Choroid plexus epithelial cell (primary cell): Measurements from ENCODE around the gene MKKS.
A peak's percentile ranks its signal among the peaks of the same experiment; 100 is the strongest.

ENCODE experiments used
- DNase-seq: peaks from one replicate; pipeline ENCODE4 v3.0.0-alpha.2; 2010; ENCODE audit warnings: low read depth
- H3K4me3 ChIP-seq: 2 replicates; pipeline ENCODE4 v1.5.1; 2011; ENCODE audit warnings: low read depth, mild to moderate bottlenecking, control low read depth, low read length, moderate library complexity
- TF ChIP-seq, protein P1 (sequence below): conservative IDR thresholded peaks from 2 replicates; pipeline ENCODE4 v1.5.1; 2011; ENCODE audit warnings: low read depth, mild to moderate bottlenecking, control low read depth, inconsistent platforms, low read length, moderate library complexity

The MKKS gene

DNA sequence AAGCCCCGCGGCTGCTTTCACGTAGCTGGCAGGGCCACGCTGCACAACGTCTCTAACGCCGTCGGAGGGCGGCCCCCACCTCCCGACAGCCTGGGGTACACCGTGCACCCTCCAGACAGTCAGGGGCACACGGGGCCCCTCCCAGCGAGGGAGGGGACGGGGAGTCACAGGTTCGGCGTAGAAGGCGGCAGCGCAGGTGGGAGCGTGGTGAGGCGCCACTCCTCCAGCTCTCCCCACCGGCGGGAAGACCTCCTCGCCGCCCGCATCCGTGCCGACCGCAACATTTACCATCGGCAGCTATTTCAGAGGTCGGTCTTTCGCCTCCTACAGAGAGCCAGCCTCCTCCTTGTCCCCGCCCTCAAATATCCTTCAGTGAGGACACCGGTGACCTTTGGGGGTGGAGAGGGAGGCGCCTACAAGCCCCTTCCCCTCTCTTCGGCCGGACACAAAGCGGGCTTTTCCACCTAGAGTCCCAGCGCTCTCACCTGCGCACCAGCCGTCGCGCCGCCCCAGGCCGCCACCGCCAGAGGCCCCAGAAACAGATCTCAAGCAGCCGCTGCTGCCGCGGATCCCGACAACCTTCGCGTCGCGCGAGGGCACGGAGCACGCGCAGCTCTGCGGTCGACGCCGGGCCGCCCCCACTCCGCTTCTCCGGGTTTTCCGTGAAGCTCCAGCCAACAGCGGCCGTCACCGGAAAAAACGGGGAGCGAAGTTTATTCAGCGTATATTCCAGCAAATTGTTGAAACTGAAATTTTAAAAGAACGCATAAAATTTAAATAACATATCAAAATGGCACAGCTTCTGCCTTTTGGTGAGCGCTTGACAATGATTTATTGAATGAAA is at the start of gene MKKS:
MKKS (minus strand) TSS at position 600 of the 844 bp plus-strand sequence. CDS start 20,708 bp downstream, outside the sequence.
- DNase-seq: peak; percentile 95
- TF ChIP-seq, protein P1, sequence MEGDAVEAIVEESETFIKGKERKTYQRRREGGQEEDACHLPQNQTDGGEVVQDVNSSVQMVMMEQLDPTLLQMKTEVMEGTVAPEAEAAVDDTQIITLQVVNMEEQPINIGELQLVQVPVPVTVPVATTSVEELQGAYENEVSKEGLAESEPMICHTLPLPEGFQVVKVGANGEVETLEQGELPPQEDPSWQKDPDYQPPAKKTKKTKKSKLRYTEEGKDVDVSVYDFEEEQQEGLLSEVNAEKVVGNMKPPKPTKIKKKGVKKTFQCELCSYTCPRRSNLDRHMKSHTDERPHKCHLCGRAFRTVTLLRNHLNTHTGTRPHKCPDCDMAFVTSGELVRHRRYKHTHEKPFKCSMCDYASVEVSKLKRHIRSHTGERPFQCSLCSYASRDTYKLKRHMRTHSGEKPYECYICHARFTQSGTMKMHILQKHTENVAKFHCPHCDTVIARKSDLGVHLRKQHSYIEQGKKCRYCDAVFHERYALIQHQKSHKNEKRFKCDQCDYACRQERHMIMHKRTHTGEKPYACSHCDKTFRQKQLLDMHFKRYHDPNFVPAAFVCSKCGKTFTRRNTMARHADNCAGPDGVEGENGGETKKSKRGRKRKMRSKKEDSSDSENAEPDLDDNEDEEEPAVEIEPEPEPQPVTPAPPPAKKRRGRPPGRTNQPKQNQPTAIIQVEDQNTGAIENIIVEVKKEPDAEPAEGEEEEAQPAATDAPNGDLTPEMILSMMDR: peak; percentile 13
- H3K4me3 ChIP-seq: peak within 1 kb of the TSS; percentile 85

DNA sequence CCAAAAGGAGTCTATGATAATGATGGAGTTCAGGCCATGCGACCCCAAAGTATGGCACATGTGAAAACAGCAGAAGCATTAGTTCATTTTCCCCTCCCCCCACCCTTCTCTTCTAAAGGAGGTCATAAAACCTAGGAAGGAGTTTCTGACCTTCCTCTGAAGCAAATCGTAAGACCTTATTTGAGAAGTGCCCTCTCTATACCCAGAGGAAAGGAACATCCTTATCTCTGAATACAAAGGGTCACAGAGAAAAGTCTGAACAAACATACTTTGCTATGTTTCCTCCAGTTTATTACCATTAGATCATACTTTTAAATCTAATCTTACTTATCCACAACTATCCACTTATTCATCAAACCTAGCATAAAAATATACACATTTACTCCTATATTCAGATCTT is 49.7 kb upstream of the MKKS start:
- H3K4me3 ChIP-seq: no peak overlapping the region
- DNase-seq: no peak
- TF ChIP-seq, protein P1: no peak

DNA sequence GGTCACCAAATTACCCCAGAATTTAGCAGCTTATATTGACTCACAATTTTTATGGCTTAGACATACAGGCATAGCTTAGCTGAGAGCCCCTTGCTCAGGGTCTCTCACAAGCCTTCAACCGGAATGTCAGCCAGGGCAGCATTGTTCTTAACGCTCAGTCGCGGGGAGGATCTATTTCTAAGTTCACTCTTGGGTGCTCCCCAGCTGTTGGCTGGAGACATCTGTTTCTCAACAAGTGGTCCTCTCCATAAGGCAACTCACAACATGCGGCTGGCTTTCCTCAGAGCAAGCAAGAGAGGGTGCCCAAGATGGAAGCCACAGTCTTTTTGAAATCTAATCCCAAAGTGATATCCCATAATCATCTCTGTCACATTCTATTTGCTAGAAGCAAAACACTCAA is 47.7 kb upstream of the MKKS start:
- DNase-seq: no peak
- TF ChIP-seq, protein P1: no peak
- no peak overlapping the region for H3K4me3 ChIP-seq

DNA sequence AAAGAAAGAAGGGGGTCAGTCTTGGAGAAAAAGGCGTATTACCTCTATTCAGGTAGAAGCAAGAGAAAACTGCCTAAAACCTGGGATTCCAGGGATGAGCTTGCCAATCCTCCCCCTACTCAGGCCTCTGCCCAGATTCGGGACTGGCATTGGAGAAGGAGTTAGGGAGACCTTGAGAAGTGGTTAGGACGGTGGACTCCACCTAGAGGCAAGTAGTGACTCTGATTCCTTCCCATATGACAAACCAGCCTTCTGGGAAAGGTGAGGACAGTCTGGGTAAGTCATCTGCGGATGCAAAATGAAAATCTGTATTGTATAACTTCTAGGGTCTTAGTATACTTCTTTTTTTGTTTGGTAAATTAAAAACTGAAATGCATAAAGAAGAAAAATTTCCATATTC is 44.9 kb upstream of the MKKS start:
- DNase-seq: no peak
- TF ChIP-seq, protein P1: peak; percentile 6
- H3K4me3 ChIP-seq: no peak overlapping the region

DNA sequence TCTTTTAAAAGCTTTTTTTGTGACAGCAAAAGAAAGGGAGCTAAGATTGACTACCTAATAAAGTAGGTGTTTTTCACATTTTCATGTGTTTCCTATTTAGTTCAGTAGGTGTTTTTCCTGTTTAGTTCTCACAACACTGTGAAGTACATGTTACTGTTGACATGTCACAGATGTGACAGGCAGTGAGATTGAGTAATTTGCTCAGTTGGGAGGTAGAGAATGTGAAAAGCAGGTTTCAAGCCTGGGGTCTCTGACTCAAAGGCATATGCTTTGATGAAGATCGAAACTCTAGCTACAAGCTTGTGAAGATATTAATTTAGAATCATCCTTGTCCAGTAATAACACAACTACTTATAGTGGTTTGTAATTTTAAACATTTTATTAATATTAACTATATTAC is 44.2 kb upstream of the MKKS start:
- no peak for DNase-seq
- no peak overlapping the region for H3K4me3 ChIP-seq
- TF ChIP-seq, protein P1: no peak

DNA sequence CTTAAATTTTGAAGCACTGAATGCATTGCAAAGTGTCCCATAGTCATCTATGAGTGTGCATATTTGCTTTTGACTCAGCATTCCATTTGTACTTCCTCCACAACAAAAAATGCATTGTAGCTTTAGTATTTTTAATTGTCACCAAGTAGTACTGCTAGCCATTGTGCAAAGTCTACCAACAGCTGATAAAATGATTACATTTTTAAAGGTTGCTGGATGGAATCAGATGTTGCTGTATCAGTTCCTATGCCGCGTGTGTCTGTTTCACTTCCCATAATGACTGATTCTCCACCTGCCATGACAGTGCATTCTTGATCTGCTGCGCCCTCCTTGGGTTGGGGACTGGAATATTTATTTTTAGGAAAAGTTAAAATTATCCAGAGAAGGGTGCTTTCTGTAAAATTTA is 42.3 kb upstream of the MKKS start:
- TF ChIP-seq, protein P1: no peak
- H3K4me3 ChIP-seq: no peak overlapping the region
- no peak for DNase-seq

DNA sequence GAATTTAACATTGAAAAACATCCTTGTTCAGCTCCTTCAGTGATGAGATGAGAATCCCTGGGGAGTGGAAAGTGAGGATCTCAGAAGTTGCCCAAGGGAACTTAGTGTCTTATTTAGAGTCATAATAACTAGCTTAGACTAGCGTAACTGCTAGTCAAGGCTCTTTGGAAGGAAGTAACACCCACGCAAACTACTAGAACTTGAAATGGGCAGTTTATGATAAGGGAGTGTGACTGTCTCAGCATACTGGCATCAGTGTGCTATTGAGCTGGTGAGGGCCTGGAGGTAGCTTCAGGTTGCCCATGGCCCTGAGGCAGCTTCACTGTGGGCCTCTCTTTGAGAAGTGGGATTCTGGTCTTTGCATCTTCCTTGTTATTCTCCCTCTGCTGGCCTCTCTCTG is 41.2 kb upstream of the MKKS start:
- TF ChIP-seq, protein P1: no peak
- no peak overlapping the region for H3K4me3 ChIP-seq
- DNase-seq: no peak
